Panc1 (cell line): Measurements from ENCODE around the gene OMP. TPM values are rescaled to one million over a fixed set of nuclear protein-coding genes. Genes with fewer than 3 reads are reported as not detected.

Experiments used
- ATAC-seq: fragments of 200-7000 bp; cut with Tn5 transposase; 2 replicates; pipeline ENCODE4 v1.9.1; 2020; ENCODE audit warnings: mild to moderate bottlenecking, moderate library complexity
- BruUV-seq: library from RNA; stranded (reverse); fragments of 400-500 nt; replicated peaks from 2 replicates; lab custom pipeline; 2021; lab: Mats Ljungman, UMichigan
- CTCF ChIA-PET: fragments of 300-600 bp; sonication (Branson Sonifier 250); formaldehyde crosslinking; loops from one replicate; lab custom pipeline; 2022; ENCODE audit warnings: antibody characterized with exemption; lab: Charles Lee
- POLR2A ChIA-PET: fragments of 300-600 bp; sonication (Branson Sonifier 250); formaldehyde crosslinking; loops from one replicate; lab custom pipeline; 2022; ENCODE audit warnings: antibody characterized with exemption; lab: Charles Lee
- DNase-seq: peaks from one replicate; pipeline ENCODE4 v3.0.0-alpha.2; 2010; ENCODE audit warnings: low read depth, low spot score
- H3K27ac ChIP-seq: 2 replicates; pipeline ENCODE4 v1.5.1; 2011; ENCODE audit warnings: mild to moderate bottlenecking, low read length, inconsistent platforms
- H3K27me3 ChIP-seq: fragments of 200-500 bp; sonication (Bioruptor generic); 2 replicates; pipeline ENCODE4 v1.6.0; 2014; ENCODE audit warnings: low read length, inconsistent platforms; ENCODE audit not compliant: control insufficient read depth, insufficient read depth
- H3K36me3 ChIP-seq: fragments of 200-500 bp; sonication (Bioruptor generic); 2 replicates; pipeline ENCODE4 v1.5.1; 2014; ENCODE audit warnings: inconsistent platforms, mild to moderate bottlenecking, low read length, moderate library complexity; ENCODE audit not compliant: control insufficient read depth, insufficient read depth
- H3K4me1 ChIP-seq: 2 replicates; pipeline ENCODE4 v1.5.1; 2011; ENCODE audit warnings: inconsistent platforms, mild to moderate bottlenecking, low read length, moderate library complexity; ENCODE audit not compliant: control insufficient read depth, insufficient read depth
- H3K4me3 ChIP-seq, 2 experiments: 2 replicates each; pipeline ENCODE4 v1.5.1; 2011 to 2012; ENCODE audit warnings: low read depth in 2 of 2, low read length in 2 of 2, mild to moderate bottlenecking in 2 of 2, inconsistent platforms in 1 of 2, moderate library complexity in 1 of 2
- H3K9me3 ChIP-seq: fragments of 200-500 bp; sonication (Bioruptor generic); 2 replicates; pipeline ENCODE4 v1.5.1; 2014; ENCODE audit warnings: low read depth, mild to moderate bottlenecking, inconsistent platforms, low read length, moderate library complexity; ENCODE audit not compliant: control insufficient read depth, insufficient read depth
- POLR2AphosphoS5 ChIP-seq: IDR thresholded peaks from 2 replicates; pipeline ENCODE4 v1.6.1; 2012; ENCODE audit warnings: mild to moderate bottlenecking, low read depth, low read length, moderate library complexity
- SIN3A ChIP-seq: IDR thresholded peaks from 2 replicates; pipeline ENCODE4 v1.6.1; 2012; ENCODE audit warnings: low read depth, mild to moderate bottlenecking, low read length, moderate library complexity, borderline replicate concordance; ENCODE audit not compliant: insufficient read depth
- TCF7L2 ChIP-seq: IDR thresholded peaks from 2 replicates; pipeline ENCODE4 v1.6.1; 2011; ENCODE audit warnings: mild to moderate bottlenecking, low read depth, low read length, inconsistent platforms
- in situ Hi-C: cut with HindIII; loops from 2 replicates; pipeline ENCODE4 v1.10.0; 2016; ENCODE audit warnings: low sequenced_read_pairs, low pct_unique_long_range_greater_than_20kb
- intact Hi-C: fragments of 100-400 bp; cut with micrococcal nuclease; formaldehyde crosslinking; loops from one replicate; pipeline ENCODE4 v1.10.0; 2022; ENCODE audit not compliant: unreplicated experiment
- total RNA-seq: library from RNA; stranded (reverse); gene quantifications from one replicate; pipeline ENCODE4 v1.2.1, GENCODE V29; 2021; ENCODE audit not compliant: unreplicated experiment
- TF ChIP-seq, protein P1 (sequence below): fragments of 450-650 bp; IDR thresholded peaks from 2 replicates; pipeline ENCODE4 v1.5.1; 2017; ENCODE audit warnings: mild to moderate bottlenecking
- TF ChIP-seq, protein P2 (sequence below), 2 experiments: IDR thresholded peaks; 2 replicates each; pipeline ENCODE4 v1.6.1; 2011 to 2012; ENCODE audit warnings: low read depth in 2 of 2, control low read depth in 1 of 2, low read length in 1 of 2, mild to moderate bottlenecking in 1 of 2, moderate library complexity in 1 of 2; ENCODE audit not compliant: insufficient read depth in 1 of 2

Gene OMP
- total RNA-seq, 1 experiment from 2014 or later: 1.5 TPM

DNA sequence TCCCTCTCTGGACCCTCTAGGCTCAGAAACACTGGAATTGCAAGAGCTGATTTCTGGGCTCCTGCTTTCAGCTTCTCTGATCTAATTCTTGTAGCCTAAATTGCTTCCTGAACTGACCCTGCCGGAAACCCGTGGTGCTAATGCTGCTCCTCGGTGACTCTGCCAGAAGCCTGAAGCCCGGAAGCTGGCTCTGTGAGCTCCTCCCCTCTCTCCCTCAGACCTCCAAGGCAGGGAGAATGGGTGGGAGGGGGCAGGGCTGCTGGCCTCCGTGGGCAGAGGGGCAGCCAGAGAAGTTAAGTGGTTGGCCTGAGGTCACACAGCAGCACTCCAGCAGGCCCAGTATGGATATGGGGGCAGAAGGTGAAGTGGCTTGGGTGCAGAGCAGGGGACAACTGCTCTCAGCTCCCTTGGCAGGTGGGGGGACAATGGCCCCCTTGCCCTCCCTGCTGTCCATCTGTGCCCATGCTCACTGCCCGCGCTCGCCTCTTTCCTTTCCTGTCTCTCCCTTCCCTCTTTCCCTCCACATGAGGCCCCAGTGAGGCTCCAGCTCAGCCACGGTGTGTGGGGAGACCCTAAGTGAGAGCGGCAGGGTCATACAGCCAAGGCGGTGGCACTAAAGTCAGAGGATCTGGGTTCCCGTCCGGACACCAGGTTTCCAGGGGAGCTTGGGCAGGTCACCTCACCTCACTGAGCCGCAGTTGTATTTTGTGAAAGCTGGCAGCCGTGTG, 19.6 kb upstream of the OMP start:
- TF ChIP-seq TCF7L2: no peak
- no peak for TF ChIP-seq SIN3A
- TF ChIP-seq, protein P1, sequence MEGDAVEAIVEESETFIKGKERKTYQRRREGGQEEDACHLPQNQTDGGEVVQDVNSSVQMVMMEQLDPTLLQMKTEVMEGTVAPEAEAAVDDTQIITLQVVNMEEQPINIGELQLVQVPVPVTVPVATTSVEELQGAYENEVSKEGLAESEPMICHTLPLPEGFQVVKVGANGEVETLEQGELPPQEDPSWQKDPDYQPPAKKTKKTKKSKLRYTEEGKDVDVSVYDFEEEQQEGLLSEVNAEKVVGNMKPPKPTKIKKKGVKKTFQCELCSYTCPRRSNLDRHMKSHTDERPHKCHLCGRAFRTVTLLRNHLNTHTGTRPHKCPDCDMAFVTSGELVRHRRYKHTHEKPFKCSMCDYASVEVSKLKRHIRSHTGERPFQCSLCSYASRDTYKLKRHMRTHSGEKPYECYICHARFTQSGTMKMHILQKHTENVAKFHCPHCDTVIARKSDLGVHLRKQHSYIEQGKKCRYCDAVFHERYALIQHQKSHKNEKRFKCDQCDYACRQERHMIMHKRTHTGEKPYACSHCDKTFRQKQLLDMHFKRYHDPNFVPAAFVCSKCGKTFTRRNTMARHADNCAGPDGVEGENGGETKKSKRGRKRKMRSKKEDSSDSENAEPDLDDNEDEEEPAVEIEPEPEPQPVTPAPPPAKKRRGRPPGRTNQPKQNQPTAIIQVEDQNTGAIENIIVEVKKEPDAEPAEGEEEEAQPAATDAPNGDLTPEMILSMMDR: no peak
- TF ChIP-seq POLR2AphosphoS5: no peak
- TF ChIP-seq, protein P2, sequence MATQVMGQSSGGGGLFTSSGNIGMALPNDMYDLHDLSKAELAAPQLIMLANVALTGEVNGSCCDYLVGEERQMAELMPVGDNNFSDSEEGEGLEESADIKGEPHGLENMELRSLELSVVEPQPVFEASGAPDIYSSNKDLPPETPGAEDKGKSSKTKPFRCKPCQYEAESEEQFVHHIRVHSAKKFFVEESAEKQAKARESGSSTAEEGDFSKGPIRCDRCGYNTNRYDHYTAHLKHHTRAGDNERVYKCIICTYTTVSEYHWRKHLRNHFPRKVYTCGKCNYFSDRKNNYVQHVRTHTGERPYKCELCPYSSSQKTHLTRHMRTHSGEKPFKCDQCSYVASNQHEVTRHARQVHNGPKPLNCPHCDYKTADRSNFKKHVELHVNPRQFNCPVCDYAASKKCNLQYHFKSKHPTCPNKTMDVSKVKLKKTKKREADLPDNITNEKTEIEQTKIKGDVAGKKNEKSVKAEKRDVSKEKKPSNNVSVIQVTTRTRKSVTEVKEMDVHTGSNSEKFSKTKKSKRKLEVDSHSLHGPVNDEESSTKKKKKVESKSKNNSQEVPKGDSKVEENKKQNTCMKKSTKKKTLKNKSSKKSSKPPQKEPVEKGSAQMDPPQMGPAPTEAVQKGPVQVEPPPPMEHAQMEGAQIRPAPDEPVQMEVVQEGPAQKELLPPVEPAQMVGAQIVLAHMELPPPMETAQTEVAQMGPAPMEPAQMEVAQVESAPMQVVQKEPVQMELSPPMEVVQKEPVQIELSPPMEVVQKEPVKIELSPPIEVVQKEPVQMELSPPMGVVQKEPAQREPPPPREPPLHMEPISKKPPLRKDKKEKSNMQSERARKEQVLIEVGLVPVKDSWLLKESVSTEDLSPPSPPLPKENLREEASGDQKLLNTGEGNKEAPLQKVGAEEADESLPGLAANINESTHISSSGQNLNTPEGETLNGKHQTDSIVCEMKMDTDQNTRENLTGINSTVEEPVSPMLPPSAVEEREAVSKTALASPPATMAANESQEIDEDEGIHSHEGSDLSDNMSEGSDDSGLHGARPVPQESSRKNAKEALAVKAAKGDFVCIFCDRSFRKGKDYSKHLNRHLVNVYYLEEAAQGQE (IDR thresholded peaks at IDR 0.05; ENCODE audit: insufficient read depth in 1 of 2, low read depth in 2 of 2, low read length in 1 of 2): no peak
- no peaks in the 10 kb centered on the region for H3K4me1 ChIP-seq
- H3K27ac ChIP-seq: no peak overlapping the region
- no TSS peak for BruUV-seq
- ChIA-PET POLR2A (interaction anchor here (0.6 kb wide), 1 partner anchor 36 kb away, joined by 7 read pairs; no protein-coding TSS in a partner anchor), CTCF (interaction anchor here (1.5 kb wide), 1 partner anchor 8 kb away, joined by 11 read pairs; no protein-coding TSS in a partner anchor)
- no peaks in the 10 kb centered on the region for H3K36me3 ChIP-seq
- no peaks in the 10 kb centered on the region for H3K27me3 ChIP-seq
- no peaks in the 10 kb centered on the region for H3K9me3 ChIP-seq
- ATAC-seq (no peak), DNase-seq (no peak)
- H3K4me3 ChIP-seq: no peak overlapping the region
- intact Hi-C loops (no loop called here), in situ Hi-C loops (no loop called here)

DNA sequence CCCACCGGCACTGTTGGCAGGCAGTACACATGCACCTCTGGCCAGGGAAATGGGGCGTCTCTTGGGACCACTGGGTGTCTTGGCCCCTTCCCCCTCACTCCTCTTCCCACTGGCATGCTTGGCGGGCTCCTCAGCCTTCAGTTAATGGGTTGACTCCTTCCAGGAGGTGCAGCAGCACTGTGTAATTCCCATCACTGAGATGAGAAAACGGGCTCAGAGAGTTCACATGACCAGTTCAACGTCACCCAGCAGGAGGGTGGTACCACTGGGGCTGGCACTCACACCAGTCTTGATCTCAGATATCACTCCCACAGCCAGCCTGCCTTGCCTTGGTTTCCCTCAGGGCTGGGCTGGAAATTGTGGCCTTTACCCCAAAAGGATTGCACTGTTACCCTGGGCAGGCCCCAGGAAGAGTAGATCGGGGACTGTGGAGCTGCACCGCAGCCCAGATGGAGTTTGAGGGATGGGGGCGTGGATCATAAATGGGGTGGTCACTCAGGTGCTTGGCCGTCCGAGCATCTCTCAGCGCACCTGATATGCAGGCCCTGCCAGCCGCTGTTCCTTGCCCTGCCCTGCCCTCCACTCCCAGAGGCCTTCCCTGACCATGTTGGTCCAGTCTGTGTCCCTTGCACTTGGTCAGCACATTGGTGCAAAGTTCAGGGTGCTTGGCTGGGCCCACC, 18.9 kb upstream of the OMP start:
- H3K27ac ChIP-seq: no peak overlapping the region
- H3K27me3 ChIP-seq: no peaks in the 10 kb centered on the region
- H3K36me3 ChIP-seq: no peaks in the 10 kb centered on the region
- no peaks in the 10 kb centered on the region for H3K9me3 ChIP-seq
- ChIA-PET POLR2A (no interaction called here), CTCF (no interaction called here)
- no TSS peak for BruUV-seq
- TF ChIP-seq, protein P1: no peak
- TF ChIP-seq POLR2AphosphoS5: no peak
- TF ChIP-seq SIN3A: no peak
- no peak for TF ChIP-seq TCF7L2
- ATAC-seq: no peak
- in situ Hi-C loops: no loop called here
- intact Hi-C loops: no loop called here
- no peak for DNase-seq
- H3K4me1 ChIP-seq: no peaks in the 10 kb centered on the region
- H3K4me3 ChIP-seq: no peak overlapping the region
